BLaER1 treated with 17β-estradiol and CSF1 and Interleukin-3, amounts not matched to agents 10 nM and 100 nM (cell line): ENCODE data around the gene TUBA4B.

Source experiments
- H3K27ac ChIP-seq, 11 experiments: shearing (Covaris generic); formaldehyde crosslinking; 2 replicates each; pipeline ENCODE4 v1.8.1; 2022
- H3K27me3 ChIP-seq, 11 experiments: shearing (Covaris generic); formaldehyde crosslinking; 2 replicates each; pipeline ENCODE4 v1.8.1; 2022
- H3K36me3 ChIP-seq, 11 experiments: shearing (Covaris generic); formaldehyde crosslinking; 2 replicates each; pipeline ENCODE4 v1.8.1; 2022
- H3K4me1 ChIP-seq, 10 experiments: shearing (Covaris generic); formaldehyde crosslinking; 2 replicates each; pipeline ENCODE4 v1.8.1; 2022
- H3K4me2 ChIP-seq, 11 experiments: shearing (Covaris generic); formaldehyde crosslinking; 2 replicates each; pipeline ENCODE4 v1.8.1; 2022
- H3K4me3 ChIP-seq, 10 experiments: shearing (Covaris generic); formaldehyde crosslinking; 2 replicates each; pipeline ENCODE4 v1.8.1; 2022
- H3K9ac ChIP-seq, 11 experiments: shearing (Covaris generic); formaldehyde crosslinking; 2 replicates each; pipeline ENCODE4 v1.8.1; 2022
- H3K9me3 ChIP-seq, 11 experiments: shearing (Covaris generic); formaldehyde crosslinking; replicated peaks in 1 of 11; 2 replicates each; pipeline ENCODE4 v1.8.1; 2022
- H4K20me1 ChIP-seq, 11 experiments: shearing (Covaris generic); formaldehyde crosslinking; 2 replicates each; pipeline ENCODE4 v1.8.1; 2022
- Cebpa-rat ChIP-seq, 11 experiments: shearing (Covaris generic); IDR thresholded peaks; 2 replicates each; pipeline ENCODE4 v1.8.1; 2022

Gene TUBA4B

DNA sequence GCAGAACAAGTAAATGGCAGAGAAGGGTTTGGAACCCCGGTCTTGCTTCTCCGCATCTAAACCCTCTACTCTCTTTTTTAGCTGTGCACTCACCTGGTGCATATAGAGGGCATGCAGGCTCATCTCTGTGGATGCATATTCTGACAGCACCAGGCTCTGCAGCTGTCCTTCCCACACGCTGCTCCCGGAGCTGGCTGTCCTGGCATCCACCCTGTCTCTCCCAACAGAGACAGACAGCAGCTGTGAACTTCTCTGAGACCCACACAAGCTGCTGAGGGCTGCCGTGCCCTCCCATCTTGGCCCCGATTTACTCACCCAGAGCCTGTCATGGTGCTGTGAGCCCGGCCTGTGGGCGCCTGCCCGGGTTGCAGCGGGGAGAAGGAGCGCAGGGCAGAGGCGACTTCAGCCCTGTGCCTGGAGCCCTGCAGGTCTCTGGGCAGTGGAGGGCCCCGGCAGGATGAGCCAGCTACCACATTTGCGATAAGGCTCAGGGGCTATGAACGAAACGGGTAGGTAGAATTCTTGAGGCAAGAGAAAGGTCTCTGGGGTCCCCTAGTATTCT, 31.0 kb upstream of the TUBA4B start:
- no peaks in the 10 kb centered on the region for H3K27me3 ChIP-seq
- no peaks in the 10 kb centered on the region for H3K9me3 ChIP-seq
- peaks cover 57 to 77% (median 67%) of the 10 kb centered on the region in 11 experiments for H3K36me3 ChIP-seq
- no peak overlapping the region for H3K4me3 ChIP-seq
- H3K4me1 ChIP-seq: peaks cover 48 to 72% (median 64%) of the 10 kb centered on the region in 10 experiments
- peaks cover 12 to 88% (median 46%) of the 10 kb centered on the region in 11 experiments; a peak in 16 of 22 replicates for H4K20me1 ChIP-seq
- H3K27ac ChIP-seq: no peak overlapping the region
- TF ChIP-seq Cebpa-rat (IDR thresholded peaks at IDR 0.05): no peak
- H3K4me2 ChIP-seq: no peak overlapping the region
- H3K9ac ChIP-seq: peak overlapping the region in 1 of 11 experiments; percentile 47; a peak in 1 of 22 replicates

- H3K4me3 ChIP-seq: no peak overlapping the region
- H3K4me1 ChIP-seq: peaks cover 50 to 71% (median 61%) of the 10 kb centered on the region in 10 experiments
- H3K4me2 ChIP-seq: peak overlapping the region in 4 of 11 experiments; percentile 90 to 99 (median 98); a peak in 1 of 22 replicates
- H3K27ac ChIP-seq: no peak overlapping the region; a peak in 1 of 22 replicates
- H3K9me3 ChIP-seq: no peaks in the 10 kb centered on the region
- TF ChIP-seq Cebpa-rat (IDR thresholded peaks at IDR 0.05): no peak
- H3K36me3 ChIP-seq: peaks cover 57 to 85% (median 70%) of the 10 kb centered on the region in 11 experiments
- no peak overlapping the region for H3K9ac ChIP-seq
- no peaks in the 10 kb centered on the region for H3K27me3 ChIP-seq
- peaks cover 25 to 93% (median 66%) of the 10 kb centered on the region in 11 experiments; a peak in 19 of 22 replicates for H4K20me1 ChIP-seq
These were observed 29.0 kb upstream of the TUBA4B start for GRCh38 chr2:219223831-219224610.

DNA sequence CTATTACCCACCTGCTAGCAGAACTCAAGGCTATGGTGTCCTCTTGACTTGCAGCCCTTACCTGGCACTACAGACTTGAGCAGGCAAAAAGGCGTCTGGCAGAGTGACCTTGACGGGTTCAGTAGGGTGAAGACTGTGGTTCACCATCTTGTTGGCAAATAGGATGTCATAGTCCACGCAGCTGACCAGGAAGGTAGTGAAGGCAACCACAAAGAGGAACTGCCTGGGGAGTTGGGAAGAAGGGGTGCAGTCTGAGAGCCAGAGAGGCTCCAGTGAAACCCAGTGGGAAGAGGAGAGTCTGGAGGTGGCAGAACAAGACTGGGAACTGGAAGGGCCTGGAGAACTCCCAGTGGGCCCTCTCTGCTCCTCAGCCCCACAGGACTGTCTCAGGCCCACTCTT, 27.7 kb upstream of the TUBA4B start:
- H3K27me3 ChIP-seq: no peaks in the 10 kb centered on the region
- peaks cover 25 to 80% (median 55%) of the 10 kb centered on the region in 11 experiments; a peak in 19 of 22 replicates for H4K20me1 ChIP-seq
- peak overlapping the region; percentile 90 to 100 (median 98) for H3K4me2 ChIP-seq
- H3K9me3 ChIP-seq: no peaks in the 10 kb centered on the region
- H3K27ac ChIP-seq: peak overlapping the region in 10 of 11 experiments; percentile 28 to 70 (median 50); a peak in 18 of 22 replicates
- peaks cover 43 to 57% (median 49%) of the 10 kb centered on the region in 10 experiments for H3K4me1 ChIP-seq
- H3K4me3 ChIP-seq: peak overlapping the region in 4 of 10 experiments; percentile 0 to 35 (median 12); a peak in 4 of 20 replicates
- peaks cover 47 to 74% (median 60%) of the 10 kb centered on the region in 11 experiments for H3K36me3 ChIP-seq
- TF ChIP-seq Cebpa-rat (IDR thresholded peaks at IDR 0.05): no peak
- H3K9ac ChIP-seq: peak overlapping the region in 10 of 11 experiments; percentile 6 to 52 (median 38); a peak in 14 of 22 replicates

DNA sequence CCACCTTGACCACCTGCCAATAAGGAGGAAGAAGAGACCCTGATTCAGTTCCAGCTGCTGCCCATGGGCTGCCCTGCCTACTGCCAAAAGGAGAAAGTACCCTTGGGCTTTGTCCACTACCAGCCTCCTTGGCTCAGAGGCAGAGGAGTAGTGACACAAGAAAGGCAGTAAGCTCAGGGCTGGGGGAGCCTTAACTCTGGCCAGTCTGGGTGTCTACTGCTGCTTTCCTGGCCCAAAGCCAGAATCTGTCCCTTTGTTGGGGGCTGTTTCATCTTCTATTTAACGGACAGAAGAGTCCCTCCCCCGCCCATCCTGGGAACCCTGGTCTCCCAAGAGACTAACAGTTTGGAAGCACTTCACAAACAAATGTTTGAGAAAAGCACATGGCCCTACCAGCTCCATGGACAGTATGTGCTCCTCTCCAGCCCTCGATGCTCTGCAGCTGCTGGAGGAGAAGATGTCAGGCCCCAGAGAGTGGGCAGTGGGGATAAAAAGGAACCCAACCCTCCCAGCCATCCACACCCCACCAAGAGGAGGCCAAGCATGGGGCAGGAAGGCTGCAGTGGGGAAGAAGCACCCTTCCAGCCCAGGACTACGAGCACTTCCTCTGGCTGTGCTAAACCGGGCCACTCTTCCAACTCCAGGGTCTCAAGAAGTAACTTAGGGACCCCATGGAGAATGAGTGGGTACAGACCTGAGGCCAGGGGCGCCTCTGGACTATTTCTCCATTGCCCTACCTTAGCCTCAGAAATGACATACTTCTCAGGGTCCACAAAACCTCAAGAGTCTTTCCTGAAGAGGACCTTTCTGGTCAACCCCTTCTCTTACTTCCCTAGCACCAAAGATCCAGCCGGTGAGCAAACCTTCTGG, 24.8 kb upstream of the TUBA4B start:
- peak overlapping the region; percentile 89 to 96 (median 93) for H3K9ac ChIP-seq
- peak overlapping the region; percentile 90 to 100 (median 98) for H3K4me2 ChIP-seq
- no peak for TF ChIP-seq Cebpa-rat (IDR thresholded peaks at IDR 0.05)
- peak overlapping the region; percentile 82 to 94 (median 88) for H3K27ac ChIP-seq
- H3K4me3 ChIP-seq: peak overlapping the region; percentile 78 to 96 (median 84)
- no peaks in the 10 kb centered on the region for H3K27me3 ChIP-seq
- H3K36me3 ChIP-seq: peaks cover 37 to 65% (median 48%) of the 10 kb centered on the region in 11 experiments
- H3K4me1 ChIP-seq: peaks cover 53 to 64% (median 60%) of the 10 kb centered on the region in 10 experiments
- peaks cover 14 to 55% (median 45%) of the 10 kb centered on the region in 11 experiments; a peak in 17 of 22 replicates for H4K20me1 ChIP-seq
- no peaks in the 10 kb centered on the region for H3K9me3 ChIP-seq

DNA sequence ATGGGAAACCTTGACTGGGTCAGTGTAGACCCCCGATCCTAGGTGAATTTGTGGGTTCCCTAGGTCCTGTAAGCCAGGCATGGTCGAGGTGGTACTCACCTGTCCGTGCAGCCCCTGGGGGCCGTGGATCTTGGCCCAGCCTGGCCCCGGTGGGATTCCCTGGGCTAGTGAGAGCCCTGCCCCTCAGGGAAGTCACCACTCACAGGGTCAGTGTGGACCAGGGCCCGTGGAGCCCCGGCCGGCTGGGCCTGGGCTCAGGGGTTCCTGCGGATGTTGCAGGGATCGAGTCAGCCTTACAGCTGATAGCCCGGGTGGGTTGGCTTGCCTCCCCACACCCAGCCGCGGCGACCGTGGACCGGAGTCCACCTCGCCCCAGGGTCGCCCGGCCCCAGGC, 24.1 kb upstream of the TUBA4B start:
- H3K4me1 ChIP-seq: peaks cover 53 to 64% (median 60%) of the 10 kb centered on the region in 10 experiments
- no peaks in the 10 kb centered on the region for H3K27me3 ChIP-seq
- H3K36me3 ChIP-seq: peaks cover 37 to 65% (median 48%) of the 10 kb centered on the region in 11 experiments
- peak overlapping the region; percentile 90 to 100 (median 98) for H3K4me2 ChIP-seq
- peak overlapping the region; percentile 89 to 96 (median 93) for H3K9ac ChIP-seq
- peak overlapping the region; percentile 82 to 94 (median 88) for H3K27ac ChIP-seq
- H4K20me1 ChIP-seq: peaks cover 14 to 51% (median 39%) of the 10 kb centered on the region in 11 experiments; a peak in 17 of 22 replicates
- no peaks in the 10 kb centered on the region for H3K9me3 ChIP-seq
- peak overlapping the region; percentile 78 to 96 (median 84) for H3K4me3 ChIP-seq
- no peak for TF ChIP-seq Cebpa-rat (IDR thresholded peaks at IDR 0.05)

DNA sequence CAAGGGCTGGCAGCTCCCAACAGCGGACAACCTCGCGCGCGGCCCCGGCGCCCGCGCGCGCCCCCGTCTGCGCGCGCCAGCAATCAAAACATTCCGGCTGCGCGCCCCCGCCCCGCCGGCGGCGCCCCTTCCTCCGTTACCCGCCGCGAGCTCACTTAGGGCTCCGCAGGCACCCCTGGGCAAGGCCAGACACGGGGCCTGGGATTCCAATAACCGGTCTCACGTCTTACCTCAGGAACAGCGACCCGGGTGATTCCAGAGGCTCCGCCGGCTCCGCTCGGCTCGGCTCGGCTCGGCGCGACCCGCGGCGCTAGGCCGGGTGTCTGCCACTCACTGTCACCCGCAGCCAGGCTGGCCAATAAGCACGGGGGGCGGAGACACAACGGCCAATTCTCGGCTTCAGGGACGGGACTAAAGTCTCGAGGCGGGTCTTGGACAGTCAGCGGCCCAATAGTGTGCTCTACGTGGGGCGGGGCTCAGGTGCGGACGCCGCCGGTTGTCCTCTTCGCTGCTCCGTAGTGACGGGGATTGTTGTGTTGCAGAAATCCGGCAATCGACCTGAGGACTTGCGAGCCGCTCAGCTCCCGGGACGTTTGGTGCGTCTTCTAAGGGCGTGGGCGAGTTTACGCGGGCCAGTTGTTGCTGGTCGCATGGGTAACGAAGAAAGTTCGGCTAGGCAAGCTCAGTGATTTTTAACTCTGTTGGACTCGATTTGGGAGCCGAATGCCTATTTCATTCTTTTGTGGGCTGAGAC, 23.6 kb upstream of the TUBA4B start, which contains the start of the genes ANKZF1 and ATG9A:
Gene ANKZF1 (plus strand): TSS at position 502 of the 754 bp plus-strand sequence. CDS start 452 bp downstream, outside the sequence.
Gene ATG9A (minus strand): TSS at position 332 of the 754 bp plus-strand sequence. CDS start 1,612 bp downstream, outside the sequence.
- peak within 1 kb of the TSS; percentile 78 to 96 (median 84) for H3K4me3 ChIP-seq
- peak within 1 kb of the TSS; percentile 82 to 94 (median 88) for H3K27ac ChIP-seq
- no peaks in the 10 kb centered on the region for H3K27me3 ChIP-seq
- H3K9me3 ChIP-seq: no peaks in the 10 kb centered on the region
- H3K36me3 ChIP-seq: peaks cover 37 to 65% (median 48%) of the 10 kb centered on the region in 11 experiments
- peak within 1 kb of the TSS; percentile 89 to 96 (median 93) for H3K9ac ChIP-seq
- peak in 1 of 11 experiments; percentile 57; a peak in 1 of 22 replicates for TF ChIP-seq Cebpa-rat (IDR thresholded peaks at IDR 0.05)
- peaks cover 14 to 45% (median 33%) of the 10 kb centered on the region in 11 experiments; a peak in 15 of 22 replicates for H4K20me1 ChIP-seq
- H3K4me1 ChIP-seq: peaks cover 53 to 63% (median 58%) of the 10 kb centered on the region in 10 experiments
- H3K4me2 ChIP-seq: peak within 1 kb of the TSS; percentile 91 to 100 (median 98)

DNA sequence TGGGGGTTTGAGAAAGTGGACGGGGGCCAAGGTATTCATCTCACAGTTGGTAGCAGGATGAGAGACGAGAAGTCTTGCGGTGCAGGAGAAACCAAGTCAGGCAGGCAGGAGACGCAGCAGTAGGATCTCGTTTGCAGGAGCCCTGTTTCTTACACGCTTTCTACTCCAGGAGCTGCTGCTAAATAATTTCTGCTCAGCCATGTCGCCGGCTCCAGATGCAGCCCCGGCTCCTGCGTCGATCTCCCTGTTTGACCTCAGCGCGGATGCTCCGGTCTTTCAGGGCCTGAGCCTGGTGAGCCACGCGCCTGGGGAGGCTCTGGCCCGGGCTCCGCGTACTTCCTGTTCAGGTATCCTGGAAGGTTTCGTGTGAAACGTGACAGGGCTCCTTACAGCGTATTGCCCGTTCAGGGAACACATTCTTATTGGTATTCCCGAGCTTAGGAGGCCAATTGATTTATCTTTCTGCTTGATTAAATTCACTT, 22.9 kb upstream of the TUBA4B start:
- H3K27ac ChIP-seq: peak overlapping the region; percentile 59 to 94 (median 88); a peak in 21 of 22 replicates
- no peaks in the 10 kb centered on the region for H3K9me3 ChIP-seq
- peaks cover 37 to 65% (median 48%) of the 10 kb centered on the region in 11 experiments for H3K36me3 ChIP-seq
- H3K4me1 ChIP-seq: peaks cover 47 to 59% (median 52%) of the 10 kb centered on the region in 10 experiments
- H3K4me2 ChIP-seq: peak overlapping the region; percentile 84 to 98 (median 92)
- TF ChIP-seq Cebpa-rat (IDR thresholded peaks at IDR 0.05): no peak
- H3K4me3 ChIP-seq: peak overlapping the region; percentile 78 to 96 (median 84)
- peak overlapping the region; percentile 89 to 96 (median 93) for H3K9ac ChIP-seq
- no peaks in the 10 kb centered on the region for H3K27me3 ChIP-seq
- H4K20me1 ChIP-seq: peaks cover 14 to 42% (median 27%) of the 10 kb centered on the region in 11 experiments; a peak in 15 of 22 replicates
